Choroid plexus epithelial cell (primary cell): Measurements from ENCODE around the gene SIRPD.

ENCODE experiments used
- DNase-seq: peaks from one replicate; pipeline ENCODE4 v3.0.0-alpha.2; 2010; ENCODE audit warnings: low read depth
- H3K4me3 ChIP-seq: 2 replicates; pipeline ENCODE4 v1.5.1; 2011; ENCODE audit warnings: low read depth, mild to moderate bottlenecking, control low read depth, low read length, moderate library complexity
- CTCF ChIP-seq: conservative IDR thresholded peaks from 2 replicates; pipeline ENCODE4 v1.5.1; 2011; ENCODE audit warnings: low read depth, mild to moderate bottlenecking, control low read depth, inconsistent platforms, low read length, moderate library complexity

SIRPD gene

GRCh38 chr20:1496930-1497329 is 60.6 kb downstream of the SIRPD start:
- H3K4me3 ChIP-seq, result no peak overlapping the region
- no peak for TF ChIP-seq CTCF
- DNase-seq, result no peak

GRCh38 chr20:1494436-1494835 is 63.1 kb downstream of the SIRPD start:
- no peak overlapping the region for H3K4me3 ChIP-seq
- no peak for TF ChIP-seq CTCF
- no peak for DNase-seq

GRCh38 chr20:1493536-1493935 is 64.0 kb downstream of the SIRPD start:
- H3K4me3 ChIP-seq, result no peak overlapping the region
- DNase-seq, result no peak
- no peak for TF ChIP-seq CTCF

- no peak for TF ChIP-seq CTCF
- DNase-seq, result no peak
- H3K4me3 ChIP-seq, result no peak overlapping the region
Measured at GRCh38 chr20:1491860-1492642, 65.5 kb downstream of the SIRPD start.

GRCh38 chr20:1491281-1491840 is 66.1 kb downstream of the SIRPD start, which contains the start of gene SIRPB2:
SIRPB2 (minus strand) TSS chr20:1491420; CDS start chr20:1491359, 61 bp downstream.
- no peak for DNase-seq
- no peak within 1 kb of the TSS for H3K4me3 ChIP-seq
- no peak for TF ChIP-seq CTCF

- no peak for TF ChIP-seq CTCF
- DNase-seq, result no peak
- H3K4me3 ChIP-seq, result no peak overlapping the region
Measured at GRCh38 chr20:1490643-1491195, 66.8 kb downstream of the SIRPD start.
